HG03342 (cell line): Measurements from ENCODE around the gene FRMD4A.
"Not testable (repeated sequence)": the region's sequence is repeated elsewhere in the genome, so short reads cannot be mapped to it uniquely, and the experiment has no call there.

Experiments
- ATAC-seq: cut with Tn5 transposase; IDR thresholded peaks from one replicate; pipeline ENCODE4 v1.9.1; 2021; ENCODE audit warnings: mild to moderate bottlenecking, moderate library complexity; ENCODE audit not compliant: unreplicated experiment

The FRMD4A gene

DNA sequence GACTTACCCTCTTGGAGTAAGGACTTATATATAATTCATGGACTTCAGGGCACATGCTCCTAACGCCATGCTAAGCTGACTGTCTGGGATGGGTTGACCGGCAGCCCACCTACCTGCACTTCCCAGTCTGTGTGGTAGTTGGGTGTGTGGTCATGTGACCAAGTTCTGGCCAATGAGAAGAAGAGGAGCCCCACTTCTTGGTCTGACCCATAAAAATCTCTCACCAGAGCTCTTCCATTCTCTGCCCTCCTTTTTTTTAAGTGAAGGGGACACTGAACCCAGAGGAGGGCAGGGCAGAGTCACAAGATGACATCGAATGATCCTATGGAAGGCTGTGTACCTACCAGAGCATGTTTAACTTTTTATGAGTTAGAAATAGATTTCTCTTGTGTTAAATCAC is 370.1 kb downstream of the FRMD4A start:
- no peak for ATAC-seq

DNA sequence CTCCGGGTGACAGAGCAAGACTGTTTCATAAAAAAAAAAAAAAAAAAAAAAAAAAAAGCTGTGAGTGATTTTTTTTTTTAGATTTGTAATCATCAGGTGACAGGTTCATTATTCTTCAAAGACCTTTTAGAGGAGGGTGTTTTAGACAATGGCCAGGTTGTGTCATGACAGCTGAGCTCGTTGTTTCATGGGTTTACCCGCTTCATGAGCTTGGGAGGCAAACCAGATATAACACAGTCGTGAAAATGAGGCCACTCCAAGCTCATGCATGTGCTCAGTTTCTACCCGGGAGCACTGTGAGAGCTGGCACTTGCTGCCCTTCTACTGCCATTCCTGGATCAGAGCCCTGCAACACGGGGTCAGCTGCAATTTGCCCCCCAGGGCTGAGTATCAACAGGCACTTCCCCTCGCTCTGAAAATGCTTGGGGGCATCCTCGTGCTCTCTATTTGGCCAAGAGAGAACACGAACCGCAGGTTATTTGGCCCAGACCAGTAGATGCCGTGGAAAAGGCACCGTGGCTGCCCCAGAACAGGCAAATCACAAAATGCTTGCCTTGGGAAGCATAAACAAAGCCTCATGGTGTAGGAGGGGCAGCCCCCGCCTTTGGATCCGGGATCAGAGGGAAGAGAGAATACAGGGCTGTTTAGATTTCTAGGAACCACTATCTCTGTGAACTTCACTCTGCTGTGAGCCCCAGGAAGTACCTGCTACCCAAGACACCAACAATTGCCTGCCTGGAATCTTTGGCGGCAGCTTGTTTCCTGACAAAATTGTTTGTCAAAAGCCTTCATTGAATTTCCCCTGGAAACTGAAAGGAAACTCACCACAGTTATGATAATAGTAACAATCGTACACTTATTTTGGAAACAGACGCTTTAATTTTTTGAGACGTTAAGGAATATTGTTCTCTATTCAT is 371.0 kb downstream of the FRMD4A start:
- ATAC-seq, result no peak

DNA sequence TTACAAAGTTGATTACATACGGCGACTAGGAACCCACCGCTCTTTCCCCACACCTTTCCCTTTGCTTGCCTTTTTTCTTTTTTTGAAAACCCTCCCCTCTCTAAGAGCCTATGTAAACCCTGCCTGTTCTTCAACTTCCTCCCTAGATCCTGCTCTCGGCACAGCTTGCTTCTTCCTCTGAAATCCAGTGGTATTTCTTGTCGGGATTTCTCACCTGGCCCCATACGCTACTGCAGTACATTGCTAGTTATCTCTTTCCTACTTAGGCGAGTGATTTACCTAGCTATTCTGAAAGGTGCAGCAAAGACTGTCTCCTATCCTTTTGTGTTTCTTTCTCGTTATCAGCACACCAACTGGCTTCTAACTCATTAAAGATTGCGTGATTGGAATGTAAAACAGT is 372.9 kb downstream of the FRMD4A start:
- no peak for ATAC-seq

DNA sequence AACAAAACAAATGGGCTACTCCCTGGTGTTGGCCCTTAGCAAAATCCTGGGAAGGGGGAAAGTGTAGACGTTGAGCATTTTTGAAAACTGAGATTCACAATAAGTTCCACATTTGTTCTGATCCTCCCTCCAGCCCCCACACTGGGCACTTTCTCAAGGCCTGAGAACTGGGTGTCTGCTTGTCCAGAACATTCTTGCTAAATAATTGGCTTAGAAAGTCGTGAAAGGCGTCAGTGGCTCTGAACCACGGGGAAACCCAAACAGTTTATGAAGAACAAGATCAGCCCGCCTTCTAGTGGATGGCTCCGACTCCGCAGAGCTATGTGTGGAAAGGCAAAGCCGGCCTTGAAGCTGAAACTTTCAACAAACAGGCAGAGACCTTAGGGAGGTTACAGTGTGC is 373.9 kb downstream of the FRMD4A start:
- no peak for ATAC-seq

DNA sequence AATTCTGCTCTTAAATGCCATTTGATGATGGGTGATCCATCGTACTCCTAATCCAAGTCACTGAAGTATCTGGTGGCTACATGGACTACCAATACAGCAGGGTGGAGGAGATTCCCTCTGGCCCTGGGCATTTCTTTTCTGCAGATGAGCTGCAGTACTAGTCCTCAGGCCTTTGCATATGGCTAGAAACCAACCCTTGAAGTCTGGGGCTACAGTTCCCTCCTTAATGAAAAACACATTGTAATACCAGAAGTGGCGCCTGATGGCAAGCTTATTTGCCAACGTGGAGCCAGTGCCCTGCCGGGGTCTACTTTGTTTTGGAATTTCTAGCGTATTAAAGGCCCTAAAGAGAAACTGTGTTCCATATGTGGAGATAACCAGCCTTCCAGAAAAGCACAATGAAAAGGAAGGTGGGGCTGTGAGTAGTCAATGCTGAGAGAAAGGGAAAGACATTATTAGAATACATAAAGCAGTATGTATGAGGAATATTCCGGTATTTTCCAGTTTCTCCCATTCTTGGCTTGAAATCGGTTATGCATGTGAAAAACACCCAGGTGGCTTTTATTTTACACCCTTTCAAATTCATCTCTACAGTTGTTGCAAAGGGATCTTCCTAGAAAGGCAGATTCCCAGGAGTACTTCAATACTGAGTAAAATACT is 375.2 kb downstream of the FRMD4A start:
- no peak for ATAC-seq

DNA sequence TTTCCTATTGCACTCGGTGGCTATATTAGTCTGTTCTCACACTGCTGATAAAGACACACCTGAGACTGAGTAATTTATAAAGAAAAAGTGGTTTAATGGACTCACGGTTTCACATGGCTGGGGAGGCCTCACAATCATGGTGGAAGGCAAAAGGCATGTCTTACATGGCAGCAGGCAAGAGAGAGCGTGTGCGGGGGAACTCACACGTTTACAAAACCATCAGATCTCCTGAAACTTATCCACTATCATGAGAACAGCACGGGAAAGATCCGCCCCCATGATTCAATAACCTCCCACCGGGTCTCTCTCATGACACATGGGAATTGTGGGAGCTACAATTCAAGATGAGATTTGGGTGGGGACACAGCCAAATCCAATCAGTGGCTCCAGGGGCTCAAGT is 376.5 kb downstream of the FRMD4A start:
- not testable (repeated sequence) for ATAC-seq

DNA sequence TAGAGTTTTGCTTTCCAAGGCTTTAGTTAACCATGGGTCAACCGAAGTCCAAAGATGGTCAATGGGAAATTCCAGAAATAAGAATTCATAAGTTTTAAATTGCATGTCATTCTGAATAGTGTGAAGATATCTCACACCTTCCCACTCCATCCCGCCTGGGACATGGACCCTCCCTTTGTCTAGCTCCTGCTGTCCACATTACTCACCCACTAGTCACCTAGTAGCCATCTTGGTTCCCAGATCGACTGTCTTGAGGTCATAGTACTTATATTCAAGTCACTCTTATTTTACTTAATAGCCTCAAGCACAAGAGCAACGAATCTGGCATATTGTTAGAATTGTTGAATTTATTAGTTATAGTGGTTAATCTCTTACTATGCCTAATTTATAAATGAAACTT is 377.4 kb downstream of the FRMD4A start:
- ATAC-seq, result no peak

DNA sequence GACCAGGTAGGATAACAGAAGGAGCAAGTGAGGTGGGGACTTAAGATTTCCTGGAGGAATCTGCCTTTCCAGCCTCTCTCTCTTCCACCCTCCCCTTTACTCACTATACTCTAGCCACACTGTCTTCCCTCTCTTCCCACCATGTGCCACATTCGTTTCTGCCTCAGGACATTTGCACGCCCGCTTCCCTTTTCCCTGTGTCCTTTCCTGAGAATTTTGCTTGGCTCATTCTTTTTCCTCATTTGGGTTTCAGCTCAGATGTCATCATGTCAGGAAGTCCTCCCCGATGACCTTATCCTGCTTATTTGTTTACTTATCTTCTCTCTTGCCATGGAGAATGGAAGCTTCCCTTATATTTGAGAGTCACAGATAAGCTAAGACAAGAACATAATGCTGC is 380.2 kb downstream of the FRMD4A start:
- no peak for ATAC-seq

DNA sequence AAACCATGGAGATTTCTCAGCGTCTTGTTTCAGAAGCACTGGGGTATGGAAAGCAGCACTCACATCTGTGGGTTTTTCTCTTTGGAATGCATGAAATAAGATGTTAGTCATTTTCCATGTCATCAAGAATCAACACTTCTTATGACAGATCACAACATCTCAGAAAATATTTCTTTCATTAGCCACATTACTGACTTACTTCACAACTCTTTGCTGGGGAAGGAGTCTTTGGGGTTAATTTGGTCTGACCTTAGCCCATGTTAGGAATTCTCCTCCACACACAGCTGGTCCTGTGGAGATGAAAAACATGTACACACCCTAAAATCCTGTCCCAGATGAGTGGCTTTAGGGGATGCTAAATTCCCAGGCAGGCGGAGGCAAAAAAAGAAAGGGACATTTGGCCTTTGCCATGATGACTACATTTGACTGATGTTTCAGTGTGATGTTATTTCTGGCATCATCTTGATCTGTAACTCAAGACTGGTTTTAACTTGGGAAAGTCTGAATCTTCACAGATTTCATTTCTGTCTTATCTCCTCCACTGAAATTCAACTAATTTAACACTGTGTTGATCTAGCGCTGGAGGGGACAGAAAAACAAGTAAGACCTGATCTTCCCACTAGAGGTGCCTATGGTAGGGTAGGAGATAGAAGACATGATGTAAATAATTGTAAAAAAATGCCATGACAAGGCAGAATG is 380.7 kb downstream of the FRMD4A start:
- ATAC-seq, result no peak

DNA sequence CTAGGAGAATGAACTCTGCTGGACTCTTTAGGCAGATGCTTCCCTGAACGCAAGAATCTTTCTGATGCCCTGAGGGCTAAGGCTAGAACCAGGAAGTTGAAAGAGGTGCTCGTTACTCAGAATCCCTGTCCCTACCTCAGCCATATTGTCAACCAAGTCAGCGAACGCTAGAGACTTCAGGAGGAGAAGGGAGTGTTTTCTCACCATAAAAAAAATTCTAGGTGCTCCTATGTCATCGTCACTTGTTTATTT is 384.6 kb downstream of the FRMD4A start:
- ATAC-seq, result no peak

DNA sequence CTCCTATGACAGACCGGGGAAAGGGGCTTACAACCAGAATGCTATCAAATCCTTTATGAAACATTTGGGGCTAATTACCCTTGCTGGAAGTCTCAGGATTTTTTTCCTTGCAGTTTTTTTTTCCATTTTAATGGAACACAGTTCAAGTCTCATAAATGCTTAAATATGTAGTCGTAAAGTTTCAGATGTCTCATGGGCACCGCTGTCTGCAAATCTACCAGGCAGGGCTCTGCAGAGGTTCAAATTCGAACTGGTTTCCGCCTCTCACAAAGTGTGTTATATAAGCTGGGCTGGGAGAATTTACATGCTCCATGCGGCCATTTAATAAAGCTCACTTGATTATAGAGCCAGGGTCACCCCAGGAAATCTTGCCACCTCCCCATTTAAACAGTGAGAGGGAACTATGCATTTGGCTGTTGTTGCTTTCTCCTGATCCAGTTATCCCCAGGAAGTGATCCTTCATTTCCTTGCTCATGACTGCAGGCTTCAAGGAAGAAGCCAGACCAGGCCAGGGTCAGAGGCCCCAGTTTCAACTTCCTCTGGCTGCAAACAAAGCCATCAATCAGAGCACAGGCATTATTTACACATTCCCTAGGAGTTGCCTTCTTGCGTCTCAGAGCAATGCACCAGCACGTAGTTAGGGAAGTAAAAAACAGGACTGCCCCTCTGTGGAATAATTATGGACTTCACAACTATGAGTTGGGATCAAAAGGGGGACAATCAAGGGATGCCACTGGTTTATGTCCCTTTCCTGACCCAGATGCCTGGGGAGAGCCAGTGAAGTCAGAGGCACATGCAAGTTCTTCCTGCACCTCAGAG is 385.1 kb downstream of the FRMD4A start:
- no peak for ATAC-seq

DNA sequence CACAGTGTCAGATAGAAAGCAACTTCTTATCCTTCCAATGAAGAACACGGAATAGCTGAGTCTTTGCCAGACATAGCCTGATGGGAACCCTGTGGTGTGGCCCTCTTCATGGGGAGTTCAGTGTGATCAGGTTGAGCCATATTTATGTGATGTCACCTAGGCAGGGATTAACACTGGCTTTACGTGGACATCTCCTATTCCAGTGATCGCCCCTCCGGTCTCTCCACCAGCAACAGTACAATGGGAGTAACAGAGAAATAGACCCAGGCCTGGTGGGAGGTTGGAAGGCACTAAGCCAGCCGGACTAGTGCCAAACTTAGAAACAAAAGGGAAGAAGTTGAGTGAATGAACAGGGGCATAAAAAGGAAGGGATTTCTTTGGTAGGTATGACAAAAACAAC is 385.9 kb downstream of the FRMD4A start:
- ATAC-seq, result no peak

DNA sequence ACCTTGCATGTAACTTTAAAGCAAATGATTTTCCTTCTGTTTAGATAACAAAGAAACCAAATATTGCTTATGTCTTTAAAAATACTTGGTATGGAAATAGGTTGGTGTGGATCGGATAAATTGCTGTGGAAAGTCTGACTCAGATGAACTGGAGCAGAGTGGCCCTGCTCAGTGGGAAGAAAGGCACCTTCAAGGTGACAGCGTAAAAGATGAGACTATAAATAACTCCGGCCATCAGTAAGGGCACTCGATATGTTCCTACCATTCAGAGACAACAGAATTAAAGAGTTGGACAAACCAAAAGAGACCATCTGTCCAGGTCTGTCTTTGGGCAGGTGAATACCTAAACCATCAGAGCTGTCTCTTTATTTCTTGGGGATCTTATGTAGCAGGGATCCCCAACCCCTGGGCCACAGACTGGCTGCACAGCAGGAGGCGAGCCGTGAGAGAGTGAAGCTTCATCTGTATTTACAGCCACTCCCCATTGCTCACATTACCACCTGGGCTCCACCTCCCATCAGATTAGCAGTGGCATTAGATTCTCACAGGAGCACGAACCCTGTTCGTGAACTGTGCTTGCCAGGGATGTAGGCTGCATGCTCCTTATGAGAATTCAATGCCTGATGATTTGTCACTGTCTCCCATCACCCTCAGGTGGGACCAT is 386.9 kb downstream of the FRMD4A start:
- ATAC-seq, result no peak

DNA sequence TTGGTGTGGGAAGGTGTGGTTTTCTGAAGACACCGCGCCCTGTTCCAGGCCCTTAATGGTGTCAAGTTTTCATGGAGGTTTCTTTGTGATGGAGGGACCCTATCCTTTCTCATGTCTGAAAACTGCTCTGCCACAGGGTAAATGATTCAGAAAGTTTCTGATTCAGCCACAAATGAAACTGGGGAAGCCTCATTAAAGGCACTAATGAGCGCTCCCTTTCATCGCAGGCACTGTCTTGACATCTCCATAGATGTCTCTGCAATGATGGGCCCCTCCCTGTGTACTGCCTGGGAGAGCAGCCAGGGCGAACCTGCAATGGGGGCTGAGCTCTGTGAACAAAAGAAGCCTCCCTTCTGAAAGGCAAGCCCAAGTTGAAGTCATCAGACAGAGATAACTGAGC is 388.7 kb downstream of the FRMD4A start:
- ATAC-seq, result no peak

DNA sequence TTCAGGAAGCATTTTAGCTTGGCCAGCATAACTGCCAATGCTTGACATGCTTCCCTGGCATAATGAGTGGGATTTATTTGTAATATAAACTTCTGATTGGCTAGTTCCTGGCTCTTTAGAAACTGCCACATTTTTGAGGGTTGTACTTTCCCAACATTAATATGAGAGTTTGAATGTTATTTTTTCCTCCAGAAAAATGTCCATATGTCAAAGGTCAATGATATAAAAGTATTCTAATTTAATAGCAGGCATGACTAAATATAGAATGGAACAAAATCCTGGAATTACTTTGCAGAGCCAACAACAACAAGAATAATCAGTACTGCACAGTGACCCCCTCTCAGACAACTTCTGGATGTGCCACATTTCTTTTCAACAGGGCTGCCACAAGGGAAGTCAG is 391.3 kb downstream of the FRMD4A start:
- no peak for ATAC-seq

DNA sequence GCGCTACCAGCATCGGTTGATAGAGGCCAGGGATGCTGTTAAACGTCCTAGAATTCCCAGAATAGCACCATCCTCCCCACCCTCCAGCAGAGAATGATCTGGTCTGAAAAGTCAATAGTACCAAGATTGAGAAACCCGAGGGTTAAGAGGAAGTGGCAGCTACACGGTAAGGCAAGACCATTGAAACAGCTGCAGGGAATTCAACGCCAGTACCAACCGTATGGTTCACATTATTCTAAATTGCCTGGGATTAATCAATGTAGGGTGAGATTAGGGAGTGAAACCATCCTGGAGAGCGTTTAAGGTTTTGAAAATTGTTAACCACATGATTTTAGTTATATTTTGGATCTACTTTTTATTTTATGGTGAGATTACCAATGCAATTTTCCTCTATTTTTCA is 391.8 kb downstream of the FRMD4A start:
- ATAC-seq, result no peak

DNA sequence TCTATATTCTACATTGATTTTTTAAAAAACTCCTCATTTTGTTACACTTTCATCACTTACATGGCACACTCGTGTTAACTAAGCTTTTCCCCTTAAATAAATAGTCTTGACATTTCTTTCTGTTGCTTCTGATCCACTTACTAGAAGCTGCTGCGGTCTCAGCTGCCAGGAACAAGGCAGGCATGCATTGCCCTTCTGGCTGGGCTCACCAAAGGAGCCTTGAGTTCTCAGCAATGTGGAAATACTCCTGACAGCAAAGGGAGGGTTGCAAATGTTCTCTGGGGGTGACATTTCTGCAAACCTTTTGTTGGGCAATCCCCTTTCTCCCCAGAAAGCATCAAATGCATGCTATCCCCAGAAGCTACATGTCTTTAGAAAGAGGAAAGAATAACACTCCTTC is 393.9 kb downstream of the FRMD4A start:
- no peak for ATAC-seq

DNA sequence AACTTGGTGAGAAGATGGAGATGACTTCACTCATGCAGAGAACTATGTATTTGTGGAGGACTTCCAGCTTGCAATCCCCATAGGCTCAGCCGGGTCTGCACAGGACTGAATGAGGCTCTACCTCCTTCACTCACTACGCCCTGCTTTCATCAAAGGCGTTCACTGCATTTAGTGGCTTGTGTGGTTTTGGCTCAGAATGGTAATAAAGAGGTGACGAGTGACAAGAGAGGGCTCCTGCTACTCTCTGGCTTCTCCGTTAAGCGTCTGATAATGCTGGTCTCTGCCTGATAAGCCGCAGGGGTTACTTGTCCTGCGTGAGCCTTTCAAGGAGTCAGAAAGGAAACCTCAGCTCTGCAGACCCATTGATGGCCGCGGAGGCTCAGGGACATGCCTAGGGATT is 400.6 kb downstream of the FRMD4A start:
- no peak for ATAC-seq

DNA sequence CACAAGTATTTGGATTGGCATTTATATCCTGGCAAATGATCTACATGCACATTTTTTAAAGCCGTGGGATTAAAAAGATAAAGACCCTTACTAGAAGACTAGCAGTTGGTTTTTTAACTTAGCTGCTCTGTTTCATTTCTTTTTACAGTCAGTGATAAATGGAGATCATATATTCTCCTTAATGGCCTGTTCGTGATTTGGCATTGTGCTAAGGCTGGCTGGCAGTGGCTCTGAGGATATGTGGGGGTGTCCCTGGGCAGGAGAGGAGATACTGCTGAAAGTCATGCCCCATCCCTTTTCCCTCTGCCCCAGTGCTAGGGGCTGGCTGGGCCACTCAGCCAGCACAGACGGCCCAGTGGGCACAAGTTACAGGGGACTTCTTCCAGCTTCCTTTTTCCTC is 402.3 kb downstream of the FRMD4A start:
- no peak for ATAC-seq

DNA sequence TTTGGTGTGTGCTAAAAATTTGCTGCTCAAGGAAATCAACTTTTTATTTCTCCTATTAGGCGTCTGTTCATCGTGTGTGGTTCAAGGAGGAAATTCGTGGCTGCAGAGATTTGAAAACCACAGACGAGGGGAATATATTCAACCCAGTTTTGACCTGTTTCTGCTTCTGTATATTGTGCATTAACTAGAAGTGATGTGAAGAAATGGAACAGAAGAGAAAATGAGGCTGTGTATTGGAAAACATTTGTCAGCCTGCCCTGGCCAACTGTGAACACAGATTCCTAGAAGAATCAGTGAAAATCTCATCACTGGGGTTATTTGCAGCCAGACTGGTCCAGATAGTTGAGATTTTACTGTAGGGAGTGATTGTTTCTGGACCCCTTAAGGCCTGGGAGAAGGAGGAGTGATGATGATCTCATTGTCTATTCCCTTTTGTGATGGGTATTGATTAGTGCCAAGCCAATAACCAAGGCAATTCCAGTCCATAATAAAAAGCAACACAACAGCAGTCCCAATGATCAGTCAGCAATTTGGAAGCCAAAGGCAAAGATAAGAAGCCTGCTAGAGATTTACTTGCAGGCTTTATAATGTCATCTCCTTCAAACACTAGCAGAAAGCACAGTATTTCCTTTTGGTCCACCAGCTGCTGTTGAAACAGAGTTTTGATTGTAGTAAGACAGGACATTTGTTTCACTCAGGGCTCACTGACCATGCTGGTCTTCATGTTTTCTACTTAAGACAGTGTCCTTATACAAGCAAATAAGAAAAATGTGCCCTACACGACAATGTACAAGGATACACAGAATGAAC is 404.5 kb downstream of the FRMD4A start:
- no peak for ATAC-seq
